Right forelimb (tissue), 1 donor: ENCODE measurements around the gene NEUROG2.
"Not testable (repeated sequence)": the region's sequence is repeated elsewhere in the genome, so short reads cannot be mapped to it uniquely, and the experiment has no call there.

ENCODE experiments used
- DNase-seq: peaks from one replicate; pipeline ENCODE4 v3.0.0-alpha.2; 2018

NEUROG2 gene

GRCh38 chr4:112516066-112516470, at the start of gene NEUROG2:
Gene NEUROG2 (minus strand): TSS chr4:112516180. CDS start chr4:112515475, 705 bp downstream.
- no peak for DNase-seq

GRCh38 chr4:112564706-112565270, 48.8 kb upstream of the NEUROG2 start:
- no peak for DNase-seq

GRCh38 chr4:112563431-112564200, 47.6 kb upstream of the NEUROG2 start:
- DNase-seq: no peak

DNA sequence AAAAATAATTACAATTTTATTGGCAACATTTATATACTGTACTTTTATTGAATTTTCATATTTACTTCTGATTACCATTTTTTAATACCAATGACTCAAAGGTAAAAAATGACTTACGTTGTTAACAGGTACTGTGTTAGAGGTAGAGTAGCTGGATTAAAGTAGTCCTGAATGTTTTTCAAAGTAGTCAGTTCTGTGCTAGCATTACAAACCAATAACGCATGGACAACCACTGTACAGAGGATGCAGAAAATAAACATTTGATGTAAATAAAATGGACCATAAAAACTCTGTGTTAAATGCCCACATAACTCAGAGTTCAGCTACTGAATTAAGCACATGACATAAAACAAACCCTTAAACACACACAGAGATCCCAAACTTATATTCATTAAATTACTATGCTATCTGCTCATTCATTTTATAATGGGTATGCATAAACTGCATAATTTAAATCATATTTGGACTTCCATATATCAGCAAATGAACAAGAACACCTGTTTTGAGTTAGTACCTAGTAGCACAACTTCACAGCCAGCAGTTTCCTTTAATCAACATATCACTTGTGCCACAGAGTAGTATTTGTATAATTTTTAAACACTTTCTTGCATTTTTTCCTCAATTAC, 46.4 kb upstream of the NEUROG2 start:
- no peak for DNase-seq

GRCh38 chr4:112560084-112560483, 44.1 kb upstream of the NEUROG2 start:
- no peak for DNase-seq

- DNase-seq: no peak
Measured at GRCh38 chr4:112559053-112559452, 43.1 kb upstream of the NEUROG2 start.

DNA sequence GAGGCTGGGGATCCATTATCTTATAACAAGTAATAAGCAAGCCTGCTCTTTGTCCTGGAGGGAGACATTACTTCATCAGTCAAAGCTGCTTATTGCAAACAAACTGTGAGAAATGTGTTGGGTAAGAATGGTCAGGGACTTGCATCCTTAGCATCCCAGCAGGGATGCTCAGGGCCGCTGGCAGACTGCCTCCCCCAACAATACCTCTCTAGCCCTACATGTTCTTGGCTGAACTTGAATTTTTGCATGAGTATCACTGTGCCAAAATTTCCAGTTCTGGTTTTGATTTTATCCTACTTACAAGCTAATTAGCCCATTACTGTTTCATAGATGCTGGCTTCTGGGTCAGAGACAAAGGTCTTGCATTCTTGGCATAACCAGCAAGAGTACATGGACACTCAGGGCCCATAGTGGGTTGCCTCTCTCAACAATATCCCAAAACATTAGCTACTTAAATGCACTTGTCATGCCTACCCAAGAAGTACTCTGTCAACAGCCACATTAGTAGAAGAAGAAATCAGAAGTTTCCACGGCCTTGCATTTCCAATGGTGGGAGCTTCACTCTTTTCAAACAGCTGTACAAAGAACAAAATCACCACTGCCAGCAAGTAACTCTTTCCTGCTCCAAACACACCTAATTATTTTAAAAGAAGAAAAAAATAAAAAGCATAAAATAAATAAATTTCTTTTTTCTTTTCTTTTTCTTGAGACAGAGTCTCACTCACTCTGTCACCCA, 41.9 kb upstream of the NEUROG2 start:
- DNase-seq: no peak

DNA sequence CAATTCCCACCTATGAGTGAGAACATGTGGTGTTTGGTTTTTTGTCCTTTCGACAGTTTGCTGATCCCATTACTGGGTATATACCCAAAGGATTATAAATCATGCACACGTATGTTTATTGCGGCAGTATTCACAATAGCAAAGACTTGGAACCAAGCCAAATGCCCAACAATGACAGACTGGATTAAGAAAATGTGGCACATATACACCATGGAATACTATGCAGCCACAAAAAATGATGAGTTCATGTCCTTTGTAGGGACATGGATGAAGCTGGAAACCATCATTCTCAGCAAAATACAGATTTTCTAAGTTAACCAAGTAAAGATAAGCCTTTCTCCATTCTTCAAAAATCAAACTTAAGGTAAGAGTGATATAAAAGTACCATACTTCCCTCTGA, 38.3 kb upstream of the NEUROG2 start:
- DNase-seq: not testable (repeated sequence)

- DNase-seq: no peak
Measured at GRCh38 chr4:112552668-112553067, 36.7 kb upstream of the NEUROG2 start.

GRCh38 chr4:112550728-112551127, 34.7 kb upstream of the NEUROG2 start:
- DNase-seq: no peak

DNA sequence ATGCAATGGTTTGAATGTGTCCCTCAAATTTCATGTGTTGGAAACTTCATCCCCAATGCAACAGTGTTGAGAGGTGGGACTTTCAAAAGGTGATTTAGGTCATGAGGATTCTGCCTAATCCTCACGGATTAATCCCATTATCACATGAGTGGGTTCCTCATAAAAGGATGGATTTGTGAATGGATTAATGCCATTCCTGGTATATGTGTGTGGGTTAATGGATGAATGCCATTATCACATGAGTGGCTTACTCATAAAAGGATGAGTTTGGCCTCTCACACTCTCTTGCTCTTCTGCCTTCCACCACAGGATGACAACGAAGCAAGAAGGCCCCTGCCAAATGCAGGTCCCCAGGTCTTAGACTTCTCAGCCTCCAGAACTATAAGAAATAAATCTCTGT, 30.5 kb upstream of the NEUROG2 start:
- no peak for DNase-seq

DNA sequence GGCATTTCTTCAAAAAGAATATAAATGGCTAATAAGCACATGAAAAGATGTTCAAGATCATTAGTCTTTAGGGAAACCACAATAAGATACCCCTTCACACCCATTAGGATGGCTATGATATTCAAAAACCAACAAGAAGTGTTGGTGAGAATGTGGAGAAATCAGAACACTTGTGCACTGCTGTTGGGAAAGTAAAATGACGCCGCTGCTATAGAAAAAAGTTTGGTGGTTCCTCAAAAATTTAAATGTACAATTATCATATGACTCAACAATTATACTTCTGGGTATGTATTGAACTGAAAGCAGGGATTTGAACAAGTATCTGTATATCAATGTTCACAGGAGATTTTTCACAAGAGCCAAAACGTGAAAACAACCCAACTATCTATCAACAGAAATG, 29.4 kb upstream of the NEUROG2 start:
- DNase-seq: no peak

DNA sequence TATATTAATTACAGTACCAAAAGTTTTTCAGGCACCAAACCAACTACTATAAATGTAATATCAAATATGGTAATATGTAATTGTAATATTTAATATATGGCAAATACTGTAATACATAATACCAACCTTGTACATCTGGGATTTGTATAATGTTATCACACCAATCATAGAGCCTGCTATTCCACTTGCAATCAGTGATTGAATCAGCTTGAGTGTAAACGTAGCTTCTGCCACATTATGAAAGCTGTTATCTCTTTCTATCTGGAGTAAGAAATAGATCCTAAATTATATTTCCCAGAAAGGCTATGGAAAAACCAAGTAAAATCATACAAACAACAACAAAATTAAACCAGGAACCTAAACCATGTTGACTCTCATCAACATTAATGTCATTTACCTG, 24.7 kb upstream of the NEUROG2 start:
- no peak for DNase-seq

- no peak for DNase-seq
Measured at GRCh38 chr4:112536123-112536522, 20.1 kb upstream of the NEUROG2 start.

DNA sequence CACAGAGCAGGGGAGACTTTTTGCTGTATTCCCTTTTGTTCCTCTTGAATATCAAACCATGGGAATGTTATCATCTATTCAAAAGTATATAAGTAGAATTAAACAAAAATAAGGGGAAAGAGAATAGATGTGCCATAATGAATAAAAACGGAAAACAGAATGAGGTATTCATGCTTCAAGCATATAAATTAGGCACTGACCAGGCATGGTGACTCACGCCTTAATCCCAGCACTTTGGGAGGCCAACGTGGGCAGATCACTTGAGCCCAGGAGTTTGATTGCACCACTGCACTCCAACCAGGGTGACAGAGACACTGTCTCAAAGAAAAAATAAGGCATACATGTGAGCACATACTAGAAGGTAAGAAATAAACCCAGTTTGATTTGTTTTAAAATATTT, 16.3 kb upstream of the NEUROG2 start:
- no peak for DNase-seq

DNA sequence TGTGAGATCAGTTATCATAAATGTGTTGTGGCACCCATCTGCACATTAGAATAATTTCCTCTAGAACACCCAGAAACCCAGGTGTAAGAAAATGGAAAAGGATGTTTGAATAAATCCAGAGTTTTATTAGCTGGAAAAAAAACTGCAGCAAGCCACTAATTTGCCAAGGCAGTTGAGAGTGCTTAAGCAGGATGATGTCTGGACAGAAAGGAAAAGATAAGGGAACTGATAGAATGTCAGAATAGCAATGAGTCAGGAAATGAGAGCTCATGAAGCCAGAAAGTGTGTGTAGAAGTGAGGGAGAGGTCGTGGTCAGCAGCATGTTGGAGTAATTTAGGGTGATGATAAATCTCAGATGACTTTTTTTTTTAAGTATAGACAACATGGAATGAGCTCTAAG, 15.2 kb upstream of the NEUROG2 start:
- no peak for DNase-seq

GRCh38 chr4:112526061-112526460, 10.1 kb upstream of the NEUROG2 start:
- DNase-seq: no peak

- peak; percentile 74 for DNase-seq
Measured at GRCh38 chr4:112523764-112524505, 8.0 kb upstream of the NEUROG2 start.

DNA sequence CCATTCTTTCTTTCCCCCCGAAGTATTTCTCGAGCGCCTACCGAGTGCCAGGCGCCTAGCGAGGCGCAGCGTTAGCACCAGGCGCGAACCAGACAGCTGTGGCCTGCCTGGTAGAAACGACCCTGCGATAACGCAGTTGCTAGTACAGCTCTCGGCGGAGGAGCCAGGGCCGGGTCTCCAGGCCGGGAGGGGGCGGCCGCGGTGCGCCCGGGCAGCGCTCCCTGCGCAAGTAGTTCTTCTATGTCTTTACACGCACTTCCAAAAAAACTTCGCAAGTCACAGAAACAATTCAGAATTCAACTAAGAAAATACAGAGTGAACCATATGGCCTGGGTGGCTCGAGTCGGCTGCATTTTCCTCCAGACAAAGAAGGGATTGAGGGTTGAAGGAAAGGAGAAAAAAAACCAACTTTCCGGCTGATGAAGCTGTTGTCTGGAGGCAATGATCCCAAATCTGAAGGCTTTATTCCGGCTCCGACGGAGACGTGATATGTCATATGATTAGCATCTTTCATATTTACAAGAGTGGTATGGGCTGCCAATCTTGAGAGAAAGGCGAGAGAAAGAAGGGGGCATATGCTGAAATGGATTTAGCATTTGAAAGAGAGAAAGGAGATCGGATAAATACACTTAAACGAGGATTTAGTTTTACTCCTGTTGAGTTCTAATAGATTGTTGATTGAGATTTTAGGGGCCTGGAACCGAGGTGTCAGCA, 7.2 kb upstream of the NEUROG2 start:
- DNase-seq: peak; percentile 74

- not testable (repeated sequence) for DNase-seq
Measured at GRCh38 chr4:112522431-112522830, 6.5 kb upstream of the NEUROG2 start.

DNA sequence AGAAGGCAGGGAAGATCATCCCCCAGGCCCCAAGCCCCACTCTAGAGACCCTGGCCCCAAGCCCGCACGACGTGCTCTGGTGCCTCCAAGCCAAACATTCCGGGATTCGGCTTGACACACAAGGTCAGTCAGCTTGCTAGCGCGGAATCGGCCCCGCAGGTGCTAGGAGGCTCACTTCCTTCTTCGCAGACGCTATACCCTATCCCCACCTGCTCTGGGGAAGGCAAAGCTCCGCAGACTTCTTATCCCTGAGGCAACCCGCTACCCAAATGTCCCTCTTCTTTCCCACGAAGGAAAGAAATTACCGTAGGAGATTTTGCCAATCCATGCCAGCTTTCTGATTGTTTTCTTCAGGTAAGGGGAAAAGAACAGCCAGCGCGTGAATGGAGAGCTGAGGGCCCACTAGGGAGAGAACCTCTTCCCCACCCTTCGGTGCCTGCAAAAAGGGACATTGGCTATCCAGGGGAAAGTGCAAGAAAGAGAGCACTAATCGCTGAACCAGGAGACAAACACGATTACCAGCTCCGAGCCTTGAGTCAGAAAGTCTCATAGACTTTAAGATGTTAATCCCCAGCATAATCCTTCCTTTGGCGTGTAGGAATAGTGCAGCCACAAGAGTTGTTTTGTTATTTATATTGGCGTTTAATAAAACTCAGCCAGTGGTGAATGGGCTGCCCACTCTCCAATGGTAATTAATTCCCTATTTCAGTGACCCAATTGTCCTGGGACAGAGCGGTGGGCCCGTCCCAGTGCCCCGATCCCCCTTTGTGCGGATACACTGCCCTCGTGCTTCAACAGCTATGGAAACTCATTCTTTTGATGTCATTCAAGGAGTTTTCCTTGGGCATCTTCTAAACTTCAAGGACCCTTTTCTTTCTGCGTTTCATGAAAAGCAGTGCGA, 5.4 kb upstream of the NEUROG2 start:
- DNase-seq: no peak
